Fibroblast of gingiva (primary cell): ENCODE results near the gene ZNF107.
"Not testable (repeated sequence)": the region's sequence is repeated elsewhere in the genome, so short reads cannot be mapped to it uniquely, and the experiment has no call there.

ENCODE experiments used
- DNase-seq: peaks from one replicate; pipeline ENCODE4 v3.0.0-alpha.2; 2011; ENCODE audit warnings: low read depth

The ZNF107 gene

DNA sequence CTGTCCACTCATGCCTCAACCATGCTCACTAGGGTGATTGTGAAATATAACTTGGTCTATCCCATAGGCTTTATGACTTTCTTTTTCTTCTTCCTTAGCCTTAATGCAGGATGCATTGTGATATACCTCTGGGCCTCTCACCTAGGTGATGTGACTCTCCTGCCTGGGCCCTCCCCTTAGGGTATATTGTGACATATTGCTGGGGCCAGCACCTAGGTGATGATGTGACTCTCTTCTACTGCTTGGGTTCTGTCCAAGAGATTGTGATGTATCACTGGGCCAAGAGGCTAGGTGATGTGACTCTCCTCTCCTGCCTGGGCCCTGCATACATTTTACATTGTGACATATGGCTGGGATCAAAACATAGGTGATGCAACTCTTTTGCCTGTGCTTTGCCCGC, 14.7 kb upstream of the ZNF107 start:
- no peak for DNase-seq

DNA sequence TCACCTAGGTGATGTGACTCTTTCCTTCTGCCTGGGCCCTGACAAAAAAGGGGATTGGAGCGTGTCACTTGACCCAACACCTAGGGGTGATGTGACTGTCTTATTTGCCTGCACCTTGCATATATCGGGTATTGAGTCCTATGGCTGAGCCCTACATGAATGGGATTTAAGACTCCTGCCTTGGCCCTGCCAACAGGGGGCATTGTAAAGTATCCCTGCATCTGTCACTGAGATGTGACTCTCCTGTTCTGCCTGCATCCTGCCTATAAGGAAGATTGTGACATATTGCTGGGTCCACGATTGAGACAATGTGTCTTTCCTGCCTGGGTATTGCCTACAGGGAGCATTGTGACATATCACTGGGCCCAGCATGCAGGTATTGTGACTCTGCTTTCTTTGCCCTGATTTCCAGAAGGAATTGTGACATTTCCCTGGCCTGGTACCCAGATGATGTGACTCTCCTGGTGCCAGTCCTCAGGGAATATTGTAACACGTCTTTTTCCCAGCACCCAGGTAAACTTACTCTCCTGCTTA, 14.2 kb upstream of the ZNF107 start:
- no peak for DNase-seq

- no peak for DNase-seq
These were observed 12.1 kb upstream of the ZNF107 start for GRCh38 chr7:64653721-64654401.

GRCh38 chr7:64654796-64655548, 11.0 kb upstream of the ZNF107 start:
- DNase-seq: no peak

DNA sequence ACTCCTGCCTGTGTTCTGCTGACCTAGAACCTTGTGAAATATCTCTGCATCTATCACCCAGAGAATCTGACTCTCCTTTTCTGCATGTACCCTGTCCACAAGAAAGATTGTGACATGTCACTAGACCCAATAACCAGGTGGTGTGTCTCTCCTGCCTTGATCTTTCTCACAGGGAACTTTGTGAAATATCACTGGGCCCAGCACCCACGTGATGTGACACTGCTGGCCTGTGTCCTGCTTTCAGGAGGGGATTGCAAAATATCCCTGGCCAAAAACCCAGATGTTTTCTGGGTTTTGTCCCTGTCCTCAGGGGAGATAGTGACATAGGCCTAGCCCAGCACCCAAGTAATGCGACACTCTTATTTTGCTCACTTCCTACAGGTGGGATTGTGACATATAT, 10.1 kb upstream of the ZNF107 start:
- no peak for DNase-seq

DNA sequence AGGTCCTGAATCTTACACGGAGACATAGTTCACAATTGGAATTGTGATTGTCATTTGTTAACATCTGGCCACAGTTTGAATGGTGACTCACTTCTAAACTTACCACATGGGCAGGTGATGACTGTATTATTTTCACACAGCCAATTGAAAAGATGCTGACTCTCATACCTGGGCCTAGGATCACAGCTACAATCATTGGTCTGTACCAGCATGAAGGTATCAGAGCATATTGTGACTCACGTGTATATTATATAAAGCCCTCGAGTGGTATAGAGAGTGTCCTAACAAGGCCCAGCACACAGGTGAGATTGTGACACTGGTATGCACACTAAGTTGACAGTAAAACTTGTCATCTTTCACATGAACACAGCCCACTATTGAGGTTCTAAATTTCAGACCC, 9.4 kb upstream of the ZNF107 start:
- DNase-seq: no peak

DNA sequence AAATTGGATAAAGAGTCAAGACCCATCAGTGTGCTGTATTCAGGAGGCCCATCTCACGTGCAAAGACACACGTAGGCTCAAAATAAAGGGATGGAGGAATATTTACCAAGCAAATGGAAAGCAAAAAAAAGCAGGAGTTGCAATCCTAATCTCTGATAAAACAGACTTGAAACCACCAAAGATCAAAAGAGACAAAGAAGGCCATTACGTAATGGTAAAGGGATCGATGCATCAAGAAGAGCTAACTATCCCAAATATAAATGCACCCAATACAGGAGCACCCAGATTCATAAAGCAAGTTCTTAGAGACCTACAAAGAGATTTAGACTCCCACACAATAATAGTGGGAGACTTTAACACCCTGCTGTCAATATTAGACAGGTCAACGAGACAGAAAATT, 3.8 kb upstream of the ZNF107 start:
- DNase-seq: not testable (repeated sequence)

- DNase-seq: no peak
These were observed 724 bp downstream of the ZNF107 start for GRCh38 chr7:64666663-64667050.

- DNase-seq: no peak
These were observed 1.4 kb downstream of the ZNF107 start for GRCh38 chr7:64667311-64667710.

DNA sequence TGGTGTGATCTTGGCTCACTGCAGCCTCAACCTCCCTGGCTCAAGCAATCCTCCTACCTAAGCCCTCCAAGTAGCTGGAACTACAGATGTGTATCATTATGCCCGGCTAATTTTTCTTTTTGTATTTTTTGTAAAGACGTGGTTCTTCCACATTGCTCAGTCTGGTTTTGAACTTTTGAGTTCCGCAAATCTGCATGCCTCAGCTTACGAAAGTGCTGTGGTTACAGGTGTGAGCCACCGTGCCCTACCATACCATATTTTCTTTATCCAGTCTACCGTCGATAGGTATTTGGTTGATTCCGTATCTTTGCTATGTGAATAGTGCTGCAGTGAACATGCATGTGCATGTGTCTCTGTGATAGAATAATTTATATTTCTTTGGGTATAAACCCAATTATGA, 6.5 kb downstream of the ZNF107 start:
- DNase-seq: no peak

DNA sequence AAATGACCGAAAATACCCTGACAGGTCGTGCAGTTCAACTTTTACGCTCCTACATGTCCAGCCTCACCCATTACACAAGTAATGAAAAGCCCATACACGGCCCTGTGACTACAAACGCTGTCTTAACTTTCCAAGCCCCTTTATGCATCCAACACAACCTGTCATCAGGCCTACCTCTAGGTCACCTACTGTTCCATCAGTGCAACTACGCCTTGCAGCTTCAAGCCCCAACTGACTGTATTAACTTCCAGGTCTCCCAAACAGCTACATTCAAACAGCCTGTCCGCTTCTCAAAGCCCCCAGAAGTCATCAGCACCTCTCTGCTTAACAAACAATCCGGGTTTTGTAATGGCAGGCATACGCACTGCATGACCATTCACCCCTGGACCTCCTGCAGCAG, 19.2 kb downstream of the ZNF107 start:
- no peak for DNase-seq

- DNase-seq: no peak
These were observed 19.8 kb downstream of the ZNF107 start for GRCh38 chr7:64685741-64686140.

GRCh38 chr7:64686493-64687184, 20.7 kb downstream of the ZNF107 start:
- DNase-seq: no peak

DNA sequence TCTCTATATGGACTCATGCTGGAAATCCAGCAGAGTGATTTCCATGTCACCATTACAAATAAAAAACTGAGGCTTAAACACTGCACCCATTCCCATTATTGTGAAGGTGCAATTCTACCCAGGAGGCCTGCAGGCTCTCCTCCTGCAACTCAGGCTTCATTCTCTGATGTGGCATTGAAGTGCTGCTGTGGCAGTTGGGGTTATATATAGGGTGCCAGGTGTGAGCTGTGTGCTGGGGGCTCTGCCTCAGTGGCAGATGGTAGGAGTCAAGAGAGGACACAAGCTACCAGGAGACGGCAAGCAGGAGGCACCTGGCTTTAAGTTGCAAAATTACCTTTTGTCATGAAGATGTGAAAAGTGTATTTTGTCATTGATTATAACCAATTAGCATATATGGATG, 21.3 kb downstream of the ZNF107 start:
- no peak for DNase-seq

DNA sequence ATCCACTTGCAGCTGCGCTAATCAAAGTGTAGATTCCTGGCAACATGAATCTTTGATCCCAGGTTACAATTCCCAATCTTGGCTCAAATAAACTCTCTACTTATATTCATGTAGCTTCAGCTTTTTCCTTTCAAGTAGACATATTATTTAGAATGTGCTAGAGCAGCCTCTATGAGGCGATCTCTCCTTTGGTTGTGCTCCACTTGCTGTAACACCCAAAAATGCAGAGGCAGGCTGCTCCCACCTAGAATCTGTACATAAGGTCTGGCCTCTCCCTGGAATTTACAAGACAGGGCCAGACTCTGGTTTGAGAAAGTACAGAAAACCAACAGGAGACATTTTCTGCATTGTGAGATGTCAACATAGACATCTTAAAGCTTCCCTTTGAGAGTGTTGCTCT, 23.1 kb downstream of the ZNF107 start:
- no peak for DNase-seq

- no peak for DNase-seq
These were observed 25.9 kb downstream of the ZNF107 start for GRCh38 chr7:64691831-64692230.

- not testable (repeated sequence) for DNase-seq
These were observed 31.9 kb downstream of the ZNF107 start for GRCh38 chr7:64697863-64698262.

- no peak for DNase-seq
These were observed 40.8 kb downstream of the ZNF107 start for GRCh38 chr7:64706625-64707292.

GRCh38 chr7:64717896-64718295, 52.0 kb downstream of the ZNF107 start:
- DNase-seq: not testable (repeated sequence)

- no peak for DNase-seq
These were observed 63.3 kb downstream of the ZNF107 start for GRCh38 chr7:64729089-64729848.

- DNase-seq: no peak
These were observed 67.8 kb downstream of the ZNF107 start for GRCh38 chr7:64733550-64734240.
